ENCODE measurements around the gene GPC6. TPM values are rescaled to one million over a fixed set of nuclear protein-coding genes. Genes with fewer than 3 reads are reported as not detected.

GPC6 gene
- total RNA-seq, 2 experiments from 2014 or later, result not detected

DNA sequence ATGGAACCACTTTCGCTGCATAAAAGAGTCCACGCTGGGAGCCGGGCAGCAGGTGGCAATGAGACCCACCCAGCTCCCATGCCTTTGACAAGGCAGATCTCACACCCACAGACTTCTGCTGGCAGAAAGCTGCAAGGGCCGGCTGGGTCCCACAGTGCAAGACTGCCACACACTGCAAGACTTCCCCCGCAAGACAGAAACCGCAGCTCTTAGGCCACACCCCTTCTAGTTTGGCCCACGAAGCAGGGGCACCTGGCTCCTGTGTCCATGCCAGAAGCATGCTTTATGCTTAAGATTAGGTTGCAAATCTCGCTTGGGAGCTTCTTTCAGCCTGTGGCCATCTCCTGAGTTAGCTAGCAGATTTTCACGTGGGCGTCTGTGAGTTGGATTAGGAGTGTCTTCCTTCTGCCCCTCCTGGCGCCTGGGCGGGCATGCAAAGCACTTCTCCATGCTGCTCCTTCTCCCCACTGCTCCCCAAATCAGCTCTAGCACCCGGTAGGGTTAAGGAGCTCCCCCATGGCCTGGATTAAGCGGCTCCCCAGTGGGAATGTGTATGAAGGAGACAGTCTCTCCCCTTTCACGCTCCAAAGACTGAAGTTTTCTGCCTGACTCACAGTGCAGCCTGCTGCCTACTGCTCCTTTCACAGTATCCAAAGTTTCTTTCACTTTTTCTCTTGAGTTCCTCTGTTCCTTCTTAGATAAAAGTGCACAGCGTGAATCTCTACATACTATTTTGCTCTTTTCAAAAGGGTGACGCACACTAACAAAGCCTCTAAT, 17.7 kb downstream of the GPC6 start:
- H3K4me2 ChIP-seq (ENCODE audit: low read length), result no peak overlapping the region
- POLR2A ChIA-PET, result no interaction called here
- no peak for TF ChIP-seq EZH2phosphoT487 (IDR thresholded peaks at IDR 0.05; ENCODE audit: borderline replicate concordance, low read depth, low read length)
- TF ChIP-seq, protein P1, sequence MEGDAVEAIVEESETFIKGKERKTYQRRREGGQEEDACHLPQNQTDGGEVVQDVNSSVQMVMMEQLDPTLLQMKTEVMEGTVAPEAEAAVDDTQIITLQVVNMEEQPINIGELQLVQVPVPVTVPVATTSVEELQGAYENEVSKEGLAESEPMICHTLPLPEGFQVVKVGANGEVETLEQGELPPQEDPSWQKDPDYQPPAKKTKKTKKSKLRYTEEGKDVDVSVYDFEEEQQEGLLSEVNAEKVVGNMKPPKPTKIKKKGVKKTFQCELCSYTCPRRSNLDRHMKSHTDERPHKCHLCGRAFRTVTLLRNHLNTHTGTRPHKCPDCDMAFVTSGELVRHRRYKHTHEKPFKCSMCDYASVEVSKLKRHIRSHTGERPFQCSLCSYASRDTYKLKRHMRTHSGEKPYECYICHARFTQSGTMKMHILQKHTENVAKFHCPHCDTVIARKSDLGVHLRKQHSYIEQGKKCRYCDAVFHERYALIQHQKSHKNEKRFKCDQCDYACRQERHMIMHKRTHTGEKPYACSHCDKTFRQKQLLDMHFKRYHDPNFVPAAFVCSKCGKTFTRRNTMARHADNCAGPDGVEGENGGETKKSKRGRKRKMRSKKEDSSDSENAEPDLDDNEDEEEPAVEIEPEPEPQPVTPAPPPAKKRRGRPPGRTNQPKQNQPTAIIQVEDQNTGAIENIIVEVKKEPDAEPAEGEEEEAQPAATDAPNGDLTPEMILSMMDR (conservative IDR thresholded peaks at IDR 0.05; ENCODE audit: low read length), result no peak
- CTCF ChIA-PET (ENCODE audit: unreplicated experiment), result no interaction called here
- BruUV-seq (replicated peaks), result no TSS peak
- H3K4me1 ChIP-seq (ENCODE audit: insufficient read depth, low read length, poor library complexity, severe bottlenecking), result no peaks in the 10 kb centered on the region
- H3K79me2 ChIP-seq (ENCODE audit: insufficient read depth, low read depth, low read length), result no peaks in the 10 kb centered on the region
- DNase-seq (ENCODE audit: low spot score), result no peak
- no peaks in the 10 kb centered on the region for H3K9me3 ChIP-seq (ENCODE audit: low read length)
- no peak overlapping the region for H2AFZ ChIP-seq (ENCODE audit: low read length)
- intact Hi-C loops (cut with micrococcal nuclease; ENCODE audit: unreplicated experiment), result no loop called here
- no peaks in the 10 kb centered on the region for H4K20me1 ChIP-seq (ENCODE audit: insufficient read depth, low read length)
- no peaks in the 10 kb centered on the region for H3K9me2 ChIP-seq (ENCODE audit: insufficient read depth, low read length)
- H3K27ac ChIP-seq (ENCODE audit: low read depth, low read length, poor library complexity, severe bottlenecking), result no peak overlapping the region
- H3K36me3 ChIP-seq (ENCODE audit: insufficient read depth, low read length), result no peaks in the 10 kb centered on the region
- H3K4me3 ChIP-seq (ENCODE audit: low read depth, low read length, poor library complexity, severe bottlenecking), result no peak overlapping the region

DNA sequence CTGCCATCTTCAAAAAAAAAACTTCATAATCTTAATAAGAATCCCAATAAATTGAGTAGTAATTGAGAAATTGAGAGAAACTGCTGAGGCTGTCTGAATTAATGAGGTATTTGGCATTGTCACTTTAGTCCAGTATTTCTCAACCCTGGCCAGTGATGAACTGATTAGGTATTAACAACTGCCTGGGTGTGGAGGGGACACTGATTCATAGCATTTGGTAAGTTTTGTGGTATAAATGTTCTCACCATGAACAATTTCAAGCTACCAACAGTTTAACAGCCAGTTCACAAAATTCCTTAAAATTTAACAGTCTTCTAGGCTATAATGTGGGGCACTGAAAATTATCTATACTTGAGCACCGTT, 18.3 kb downstream of the GPC6 start:
- H4K20me1 ChIP-seq (ENCODE audit: insufficient read depth, low read length), result no peaks in the 10 kb centered on the region
- no peaks in the 10 kb centered on the region for H3K9me2 ChIP-seq (ENCODE audit: insufficient read depth, low read length)
- no peaks in the 10 kb centered on the region for H3K4me1 ChIP-seq (ENCODE audit: insufficient read depth, low read length, poor library complexity, severe bottlenecking)
- H3K4me3 ChIP-seq (ENCODE audit: low read depth, low read length, poor library complexity, severe bottlenecking), result no peak overlapping the region
- H3K4me2 ChIP-seq (ENCODE audit: low read length), result no peak overlapping the region
- no TSS peak for BruUV-seq (replicated peaks)
- intact Hi-C loops (cut with micrococcal nuclease; ENCODE audit: unreplicated experiment), result no loop called here
- no peak overlapping the region for H2AFZ ChIP-seq (ENCODE audit: low read length)
- DNase-seq (ENCODE audit: low spot score), result no peak
- H3K79me2 ChIP-seq (ENCODE audit: insufficient read depth, low read depth, low read length), result no peaks in the 10 kb centered on the region
- no peaks in the 10 kb centered on the region for H3K36me3 ChIP-seq (ENCODE audit: insufficient read depth, low read length)
- H3K27ac ChIP-seq (ENCODE audit: low read depth, low read length, poor library complexity, severe bottlenecking), result no peak overlapping the region
- no peak for TF ChIP-seq EZH2phosphoT487 (IDR thresholded peaks at IDR 0.05; ENCODE audit: borderline replicate concordance, low read depth, low read length)
- TF ChIP-seq, protein P1 (conservative IDR thresholded peaks at IDR 0.05; ENCODE audit: low read length), result no peak
- ChIA-PET POLR2A (no interaction called here), CTCF (ENCODE audit: unreplicated experiment) (no interaction called here)
- no peaks in the 10 kb centered on the region for H3K9me3 ChIP-seq (ENCODE audit: low read length)

DNA sequence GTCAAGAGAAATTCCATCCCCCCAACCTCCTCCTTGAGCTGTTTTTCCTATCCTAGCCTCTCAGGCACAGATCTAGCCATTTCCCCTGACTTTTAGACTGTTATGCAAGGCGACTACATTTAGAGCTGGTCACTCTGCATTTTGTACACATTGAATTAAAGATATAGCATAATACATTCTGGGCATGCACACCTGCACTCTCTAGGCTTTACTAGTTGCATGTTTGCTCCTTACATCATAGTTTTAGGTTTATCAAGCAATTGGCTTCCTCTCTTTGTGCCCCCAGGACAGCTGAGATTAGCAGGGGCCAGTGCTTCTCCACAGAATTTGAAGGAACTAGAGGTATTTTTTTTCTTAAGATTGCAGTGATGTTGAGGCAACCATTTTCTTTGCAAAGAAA, 19.5 kb downstream of the GPC6 start:
- intact Hi-C loops (cut with micrococcal nuclease; ENCODE audit: unreplicated experiment), result no loop called here
- Histone ChIP-seq H2AFZ (ENCODE audit: low read length) (no peak overlapping the region), H3K9me2 (ENCODE audit: insufficient read depth, low read length) (no peaks in the 10 kb centered on the region), H3K36me3 (ENCODE audit: insufficient read depth, low read length) (no peaks in the 10 kb centered on the region), H3K79me2 (ENCODE audit: insufficient read depth, low read depth, low read length) (no peaks in the 10 kb centered on the region), H3K4me3 (ENCODE audit: low read depth, low read length, poor library complexity, severe bottlenecking) (no peak overlapping the region), H3K4me1 (ENCODE audit: insufficient read depth, low read length, poor library complexity, severe bottlenecking) (no peaks in the 10 kb centered on the region), H3K9me3 (ENCODE audit: low read length) (no peaks in the 10 kb centered on the region), H4K20me1 (ENCODE audit: insufficient read depth, low read length) (no peaks in the 10 kb centered on the region), H3K4me2 (ENCODE audit: low read length) (no peak overlapping the region), H3K27ac (ENCODE audit: low read depth, low read length, poor library complexity, severe bottlenecking) (no peak overlapping the region)
- TF ChIP-seq, protein P1 (conservative IDR thresholded peaks at IDR 0.05; ENCODE audit: low read length), result no peak
- POLR2A ChIA-PET, result no interaction called here
- no TSS peak for BruUV-seq (replicated peaks)
- CTCF ChIA-PET (ENCODE audit: unreplicated experiment), result no interaction called here
- no peak for DNase-seq (ENCODE audit: low spot score)

Measured in OCI-LY7 (cell line).